Lower leg skin (tissue), 3 donors: ENCODE results near the gene USP7.

Experiments
- CTCF ChIP-seq, 3 donors: fragments of 450-650 bp; IDR thresholded peaks; one replicate each; pipeline ENCODE4 v1.5.1; 2016; ENCODE audit warnings: antibody characterized with exemption in 3 of 3, mild to moderate bottlenecking in 3 of 3, moderate library complexity in 2 of 3
- POLR2A ChIP-seq, 2 donors: fragments of 450-650 bp; IDR thresholded peaks; one replicate each; pipeline ENCODE4 v1.6.1; 2016 to 2017; ENCODE audit warnings: antibody characterized with exemption in 2 of 2, mild to moderate bottlenecking in 1 of 2, moderate library complexity in 1 of 2

DNA sequence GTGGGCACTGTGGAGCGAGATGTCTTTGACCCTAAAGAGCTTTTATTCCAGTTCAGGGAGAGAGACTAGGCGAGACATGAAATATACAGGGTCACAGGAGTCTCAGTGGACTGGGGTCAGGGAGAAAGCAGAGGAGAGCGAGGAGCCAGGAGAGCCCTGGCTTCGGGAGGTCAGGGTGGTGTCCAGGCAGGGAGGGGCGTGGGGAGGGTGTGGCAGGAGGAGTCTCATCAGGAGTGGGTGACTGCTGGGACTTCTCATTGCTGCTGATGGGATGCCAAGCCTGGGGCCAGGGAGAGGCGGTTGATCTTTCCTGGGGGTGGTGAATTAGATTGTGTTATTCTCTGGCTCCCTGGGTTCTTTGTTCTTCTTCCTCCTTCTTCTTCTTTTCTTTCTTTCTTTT, 22.4 kb upstream of the USP7 start:
- TF ChIP-seq POLR2A (IDR thresholded peaks at IDR 0.05) (no peak), CTCF (IDR thresholded peaks at IDR 0.05) (no peak)
